ENCODE data around the gene NLRP12. TPM values are rescaled to one million over a fixed set of nuclear protein-coding genes. Genes with fewer than 3 reads are reported as not detected.
"Not testable (repeated sequence)": the region's sequence is repeated elsewhere in the genome, so short reads cannot be mapped to it uniquely, and the experiment has no call there.

NLRP12 gene
- total RNA-seq, 1 donor from 2014 or later: not detected

- not testable (repeated sequence) for DNase-seq (ENCODE audit: low read depth)
These were observed 8.7 kb upstream of the NLRP12 start for GRCh38 chr19:53832861-53833260.

DNA sequence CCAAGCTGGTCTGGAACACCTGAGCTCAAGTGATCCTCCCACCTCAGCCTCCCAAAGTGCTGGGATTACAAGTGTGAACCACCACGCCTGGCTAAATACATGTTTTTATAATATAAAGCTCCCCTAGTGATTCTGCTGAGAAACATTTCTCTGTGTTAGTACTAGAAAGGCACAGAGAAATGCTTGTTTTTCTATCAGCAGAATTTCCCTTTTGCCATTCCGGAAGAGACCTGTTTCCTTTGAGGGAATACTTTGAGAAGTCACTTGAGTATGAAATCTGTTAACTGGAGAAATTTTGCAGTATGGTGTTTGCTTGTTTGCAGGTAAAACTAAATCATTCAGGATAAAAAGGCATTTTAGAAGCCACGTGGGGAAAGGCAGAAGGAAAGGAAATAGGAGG lies 4.4 kb upstream of the NLRP12 start:
- DNase-seq (ENCODE audit: low read depth): no peak

DNA sequence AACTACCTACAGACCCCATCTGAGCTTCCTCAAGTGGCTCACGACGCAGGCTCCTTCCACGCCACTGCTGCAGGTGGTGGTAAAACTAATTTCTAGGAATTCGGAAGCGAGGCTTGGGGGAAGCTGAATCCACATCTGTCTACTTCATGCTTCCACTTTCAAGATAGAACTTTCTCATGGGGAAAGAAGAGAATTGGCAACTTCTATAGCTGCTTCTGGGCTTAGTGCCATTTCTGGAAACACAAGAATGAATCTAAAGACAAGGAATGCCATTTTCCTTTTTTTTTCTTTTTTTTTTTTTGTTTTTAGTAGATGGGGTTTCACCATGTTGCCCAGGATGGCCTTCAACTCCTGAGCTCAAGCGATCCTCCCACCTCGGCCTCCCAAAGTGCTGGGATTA lies 2.8 kb upstream of the NLRP12 start:
- DNase-seq (ENCODE audit: low read depth): no peak

- no peak for DNase-seq (ENCODE audit: low read depth)
These were observed 564 bp downstream of the NLRP12 start for GRCh38 chr19:53823380-53824120.

DNA sequence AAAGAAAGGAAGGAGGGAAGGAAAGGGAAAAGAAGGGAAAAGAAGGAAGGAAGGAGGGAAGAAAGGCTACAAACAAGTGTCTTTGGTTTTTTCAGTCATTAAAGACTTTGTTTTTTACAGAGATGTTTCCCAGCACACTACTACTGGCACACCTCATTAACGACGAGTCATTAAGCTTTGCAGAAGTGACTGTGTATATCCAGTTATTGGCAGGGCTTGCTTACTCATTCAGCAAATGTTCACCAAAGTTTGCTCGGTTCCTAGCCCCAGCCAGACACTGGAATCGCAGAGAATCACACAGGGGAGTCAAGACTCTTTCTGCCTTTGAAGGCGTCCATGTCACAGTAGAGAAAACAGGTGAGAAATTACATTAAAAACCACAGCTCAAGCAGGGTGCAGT lies 4.3 kb downstream of the NLRP12 start:
- no peak for DNase-seq (ENCODE audit: low read depth)

GRCh38 chr19:53818756-53819155 lies 5.4 kb downstream of the NLRP12 start:
- no peak for DNase-seq (ENCODE audit: low read depth)

- DNase-seq (ENCODE audit: low read depth): no peak
These were observed 10.1 kb downstream of the NLRP12 start for GRCh38 chr19:53813996-53814395.

DNA sequence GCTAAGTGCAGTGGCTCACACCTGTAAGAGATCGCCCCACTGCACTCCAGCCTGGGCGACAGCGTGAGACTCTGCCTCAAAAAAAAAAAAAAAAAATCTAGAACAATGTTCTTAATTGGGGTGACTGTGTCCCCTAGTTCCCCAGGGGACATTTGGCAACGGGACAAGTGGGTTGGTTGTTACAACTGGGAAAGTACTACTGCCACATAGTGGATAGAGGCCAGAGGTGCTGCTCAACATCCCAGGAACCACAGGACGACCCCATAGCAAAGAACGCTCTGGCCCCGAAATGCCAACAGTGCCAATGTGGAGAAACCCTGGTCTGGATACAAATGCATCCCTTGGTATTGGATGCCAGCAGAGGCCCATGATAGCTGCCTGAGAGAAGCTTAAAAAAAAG lies 11.8 kb downstream of the NLRP12 start:
- no peak for DNase-seq (ENCODE audit: low read depth)

DNA sequence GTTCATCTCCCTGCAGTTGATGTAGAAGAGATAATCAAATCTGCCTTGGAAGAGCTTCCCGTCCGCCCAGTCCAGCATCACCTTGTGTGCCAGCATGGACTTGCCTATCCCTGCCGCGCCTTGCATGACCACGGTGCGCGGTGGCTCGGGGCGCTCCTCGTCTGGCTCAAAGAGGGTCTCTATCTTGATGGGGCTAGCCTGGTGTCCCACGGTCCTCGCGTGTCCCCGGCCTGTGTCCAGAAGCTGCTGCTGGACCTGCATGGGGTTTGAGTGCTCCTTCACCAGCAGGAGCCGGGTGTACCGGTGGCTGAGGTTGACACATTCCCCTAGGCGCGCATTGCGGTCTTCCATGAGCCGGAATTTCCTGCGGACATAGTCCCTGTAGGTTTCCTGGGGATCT lies 13.2 kb downstream of the NLRP12 start:
- no peak for DNase-seq (ENCODE audit: low read depth)

DNA sequence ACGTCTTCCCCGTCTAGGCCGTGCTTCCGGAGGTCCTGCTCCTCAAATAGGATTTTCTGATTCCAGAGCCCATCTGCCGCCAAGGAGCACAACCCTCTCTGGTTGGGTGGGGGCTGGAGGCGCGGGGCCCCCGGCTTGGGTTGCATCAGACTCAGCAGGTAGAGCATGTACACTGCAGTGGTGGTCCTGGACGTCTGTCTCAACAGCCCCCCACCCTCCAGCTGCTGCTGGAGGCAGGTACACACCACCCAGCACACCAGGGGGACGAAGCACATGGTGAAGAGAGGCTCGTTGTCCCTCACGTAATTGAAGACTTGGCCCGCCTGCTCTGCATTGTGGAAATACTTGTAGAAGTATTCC lies 13.9 kb downstream of the NLRP12 start:
- no peak for DNase-seq (ENCODE audit: low read depth)

GRCh38 chr19:53809518-53810186 lies 14.5 kb downstream of the NLRP12 start:
- DNase-seq (ENCODE audit: low read depth): no peak

- DNase-seq (ENCODE audit: low read depth): peak; percentile 52
These were observed 15.4 kb downstream of the NLRP12 start for GRCh38 chr19:53808710-53809125.

DNA sequence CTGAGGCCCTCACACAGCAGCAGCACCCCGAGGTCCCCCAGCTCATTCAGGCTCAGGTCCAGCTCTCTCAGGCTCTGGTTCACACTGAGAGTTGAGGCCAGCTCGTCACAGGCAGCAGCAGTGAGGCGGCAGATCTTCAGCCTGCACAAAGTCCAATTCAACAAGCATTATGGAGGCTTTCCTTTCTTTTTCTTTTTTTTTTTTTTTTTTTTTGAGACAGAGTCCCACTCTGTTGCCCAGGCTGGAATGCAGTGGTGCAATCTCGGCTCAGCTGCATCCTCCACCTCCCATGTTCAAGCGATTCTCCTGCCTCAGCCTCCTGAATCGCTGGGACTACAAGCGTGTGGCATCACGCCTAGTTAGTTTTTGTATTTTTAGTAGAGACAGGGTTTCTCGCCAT lies 22.9 kb downstream of the NLRP12 start:
- DNase-seq (ENCODE audit: low read depth): no peak

DNA sequence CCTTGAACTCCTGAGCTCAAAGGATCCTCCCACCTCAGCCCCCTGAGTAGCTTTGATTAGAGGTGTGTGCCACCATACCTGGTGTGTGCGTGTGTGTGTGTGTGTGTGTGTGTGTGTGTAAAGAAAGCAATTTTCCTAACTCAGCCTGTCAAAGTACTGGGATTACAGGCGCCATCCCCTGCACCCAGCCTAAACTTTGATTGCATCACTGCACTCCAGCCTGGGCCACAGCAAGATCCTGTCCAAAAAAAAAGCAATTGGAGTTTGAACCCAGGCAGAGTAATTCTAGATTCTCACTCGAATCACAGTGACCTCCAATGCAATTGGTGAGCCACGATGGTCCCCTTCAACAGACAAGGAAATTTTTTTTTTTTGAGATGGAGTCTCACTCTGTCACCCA lies 29.1 kb downstream of the NLRP12 start:
- no peak for DNase-seq (ENCODE audit: low read depth)

DNA sequence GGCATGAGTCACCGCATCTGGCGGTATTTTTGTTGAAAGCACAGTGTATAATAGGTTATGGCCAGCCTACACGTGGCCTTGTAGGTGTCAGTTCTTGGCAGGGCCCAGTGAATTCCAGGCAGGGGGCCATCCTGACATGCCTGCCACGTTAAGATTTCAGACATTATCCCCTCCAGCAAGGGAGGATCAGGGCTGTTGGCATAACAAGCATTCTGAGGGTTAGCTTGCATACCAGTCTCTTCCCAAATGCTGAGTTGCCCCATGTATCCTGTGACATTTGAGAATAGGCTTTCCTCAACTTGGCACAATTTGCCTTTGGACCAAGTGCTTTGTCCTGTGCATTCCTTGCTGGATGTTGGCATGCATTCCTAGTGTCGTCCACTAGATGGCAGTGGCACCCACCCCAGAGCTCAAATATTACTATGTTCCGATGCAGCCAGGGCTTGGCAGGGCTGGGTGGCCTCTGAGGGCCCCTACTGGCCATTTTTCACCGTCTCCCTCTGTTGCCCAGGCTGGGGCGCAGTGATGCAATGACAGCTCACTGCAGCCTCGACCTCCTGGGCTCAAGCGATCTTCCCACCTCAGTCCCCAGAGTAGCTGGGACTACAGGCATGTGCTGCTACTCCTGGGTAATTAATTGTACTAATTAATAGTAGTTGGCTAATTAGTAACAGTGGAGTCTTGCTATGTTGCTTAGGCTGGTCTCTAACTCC lies 31.2 kb downstream of the NLRP12 start:
- DNase-seq (ENCODE audit: low read depth): peak; percentile 86

DNA sequence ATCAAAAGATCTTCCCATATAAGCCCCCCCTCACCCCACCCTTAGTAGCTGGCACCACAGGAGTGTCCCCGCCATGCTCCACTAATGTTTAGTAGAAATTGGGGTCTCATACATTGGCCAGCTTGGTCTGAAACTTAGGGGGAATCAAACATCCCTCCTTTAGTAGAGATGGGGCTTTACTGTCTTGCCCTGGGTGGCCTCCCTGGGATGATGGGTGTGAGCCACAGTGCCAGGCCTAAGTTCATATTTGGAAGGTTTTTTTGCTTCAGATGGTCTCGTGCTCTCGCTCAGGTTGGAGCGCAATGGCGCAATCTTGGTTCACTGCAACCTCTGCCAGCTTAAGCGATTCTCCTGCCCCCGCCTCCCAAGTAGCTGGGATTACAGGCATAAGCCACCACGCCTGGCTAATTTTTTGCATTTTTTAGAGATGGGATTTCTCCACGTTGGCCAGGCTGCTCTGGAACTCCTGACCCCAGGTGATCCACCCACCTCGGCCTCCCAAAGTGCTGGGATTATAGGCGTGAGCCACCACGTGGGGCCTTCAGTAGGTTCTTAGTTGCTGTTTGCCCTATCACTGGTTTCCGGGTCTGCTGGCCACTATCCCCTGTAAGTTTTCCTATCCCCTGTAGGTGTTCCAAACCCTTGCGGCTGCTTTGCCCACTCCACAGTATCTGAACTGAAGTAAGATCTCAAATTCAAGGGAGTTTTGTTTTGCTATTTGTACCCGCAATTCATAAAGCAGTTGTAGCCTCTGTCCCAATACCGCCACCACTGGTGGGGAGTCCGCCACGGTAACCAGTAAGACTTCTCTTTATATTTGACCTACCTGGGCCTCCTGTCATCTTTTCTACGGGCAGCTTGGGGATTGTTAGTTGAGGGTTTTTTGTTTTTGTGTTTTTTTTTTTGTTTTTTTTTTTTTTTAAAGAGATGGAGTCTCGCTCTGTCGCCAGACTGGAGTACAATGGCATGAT lies 34.1 kb downstream of the NLRP12 start:
- DNase-seq (ENCODE audit: low read depth): no peak

GRCh38 chr19:53787266-53787665 lies 36.8 kb downstream of the NLRP12 start:
- DNase-seq (ENCODE audit: low read depth): no peak

DNA sequence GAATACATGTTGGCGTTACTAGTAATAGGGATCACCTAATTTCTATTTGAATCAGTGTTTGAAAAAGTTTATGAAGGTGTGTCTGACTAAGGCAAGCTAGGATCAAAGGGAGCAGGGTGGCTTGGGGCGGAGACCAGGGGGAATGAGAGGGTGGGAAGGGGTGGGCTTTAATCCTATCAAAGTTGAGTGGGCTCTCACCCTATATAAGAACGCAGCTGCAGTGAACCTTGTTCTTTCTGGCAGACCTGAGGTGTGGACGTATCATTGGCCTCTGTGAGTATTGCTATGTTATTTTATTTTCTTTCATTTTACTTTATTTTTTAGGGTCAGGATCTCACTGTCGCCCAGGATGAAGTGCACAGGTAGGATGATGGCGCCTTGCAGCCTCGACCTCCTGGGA lies 37.4 kb downstream of the NLRP12 start:
- no peak for DNase-seq (ENCODE audit: low read depth)

DNA sequence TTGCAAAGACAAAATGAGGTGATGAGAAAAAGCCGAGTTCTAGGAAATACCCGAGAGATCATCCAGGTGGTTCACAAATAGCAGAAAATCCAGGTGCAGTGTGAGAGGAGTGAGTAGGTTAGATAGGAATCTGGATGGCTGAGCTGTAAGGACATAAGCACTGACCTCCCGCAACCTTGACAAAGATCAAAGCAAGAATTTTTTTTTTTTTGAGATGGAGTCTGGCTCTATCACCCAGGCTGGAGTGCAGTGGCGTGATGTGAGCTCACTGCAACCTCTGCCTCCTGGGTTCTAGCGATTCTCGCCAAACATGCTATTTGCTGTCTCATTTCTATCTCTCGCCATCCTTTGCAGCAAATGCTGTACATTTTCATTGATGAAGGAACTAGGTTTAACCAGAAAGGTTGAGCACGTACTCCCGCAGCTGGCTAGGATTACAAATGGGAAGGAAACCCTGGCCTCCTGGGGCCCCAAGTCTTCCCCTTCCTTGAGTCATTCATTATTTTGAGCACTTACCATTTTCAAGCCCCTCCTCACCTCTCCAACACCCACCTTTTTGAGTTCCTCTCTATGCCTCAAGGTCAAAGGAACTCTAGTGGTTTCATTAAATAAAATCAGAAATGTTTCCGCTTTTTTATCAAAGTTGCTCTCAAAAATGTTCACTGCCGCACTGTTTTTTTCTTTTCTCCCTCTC lies 38.8 kb downstream of the NLRP12 start:
- DNase-seq (ENCODE audit: low read depth): no peak

GRCh38 chr19:53782698-53783097 lies 41.4 kb downstream of the NLRP12 start:
- DNase-seq (ENCODE audit: low read depth): no peak

- DNase-seq (ENCODE audit: low read depth): not testable (repeated sequence)
These were observed 42.8 kb downstream of the NLRP12 start for GRCh38 chr19:53781332-53781731.
